ENCODE results near the gene FAM89B. TPM values are rescaled to one million over a fixed set of nuclear protein-coding genes. Genes with fewer than 3 reads are reported as not detected.

FAM89B gene
- total RNA-seq, 2 experiments from 2014 or later, result 12.7 to 16.0 TPM

GRCh38 chr11:65576867-65577755 lies 4.8 kb downstream of the FAM89B start:
- H3K27ac Mint-ChIP-seq, result peak overlapping the region; percentile 87
- intact Hi-C loops (cut with micrococcal nuclease), result loop anchor here (5.0 kb wide), 1 partner anchor 35 kb away; no protein-coding TSS in a partner anchor
- ATAC-seq, result no peak
- ChIA-PET CTCF (interaction anchor here (0.8 to 4.6 kb wide), 8 partner anchors 10 to 135 kb away, joined by 3 to 84 read pairs (median 5); partner anchors contain the start of genes KAT5 and KCNK7), POLR2A (interaction anchor here (0.6 to 5.4 kb wide), 8 partner anchors 9 to 158 kb away, joined by 3 to 87 read pairs (median 4); partner anchors contain the start of gene KCNK7)
- H3K4me1 Mint-ChIP-seq (ENCODE audit: low read depth), result peaks cover 47% of the 10 kb centered on the region
- no peak for TF ChIP-seq CTCF (IDR thresholded peaks at IDR 0.05)
- no peaks in the 10 kb centered on the region for H3K27me3 Mint-ChIP-seq
- H3K9me3 Mint-ChIP-seq, result no peaks in the 10 kb centered on the region
- peak overlapping the region; percentile 90 for H3K4me3 Mint-ChIP-seq
- peak; percentile 61 for DNase-seq
- H3K36me3 Mint-ChIP-seq (ENCODE audit: low read depth), result peaks cover 33% of the 10 kb centered on the region

GRCh38 chr11:65577756-65578109 lies 5.4 kb downstream of the FAM89B start:
- Mint-ChIP-seq H3K27ac (no peak overlapping the region), H3K9me3 (no peaks in the 10 kb centered on the region), H3K27me3 (no peaks in the 10 kb centered on the region), H3K4me1 (ENCODE audit: low read depth) (peaks cover 44% of the 10 kb centered on the region), H3K36me3 (ENCODE audit: low read depth) (peaks cover 35% of the 10 kb centered on the region), H3K4me3 (peak overlapping the region; percentile 90)
- TF ChIP-seq CTCF (IDR thresholded peaks at IDR 0.05), result no peak
- ChIA-PET CTCF (interaction anchor here (0.8 to 4.6 kb wide), 4 partner anchors 10 to 72 kb away, joined by 3 to 84 read pairs (median 10); partner anchors contain the start of gene KCNK7), POLR2A (interaction anchor here (1.4 to 5.4 kb wide), 4 partner anchors 10 to 159 kb away, joined by 3 to 87 read pairs (median 25); partner anchors contain the start of gene KCNK7)
- no peak for DNase-seq
- intact Hi-C loops (cut with micrococcal nuclease), result loop anchor here (5.0 kb wide), 1 partner anchor 35 kb away; no protein-coding TSS in a partner anchor
- ATAC-seq, result no peak

GRCh38 chr11:65578134-65578533 lies 5.8 kb downstream of the FAM89B start:
- ATAC-seq, result no peak
- intact Hi-C loops (cut with micrococcal nuclease), result loop anchor here (5.0 kb wide), 1 partner anchor 36 kb away; no protein-coding TSS in a partner anchor
- H3K36me3 Mint-ChIP-seq (ENCODE audit: low read depth), result peaks cover 34% of the 10 kb centered on the region

GRCh38 chr11:65578667-65579066 lies 6.3 kb downstream of the FAM89B start:
- intact Hi-C loops (cut with micrococcal nuclease), result loop anchor here (5.0 kb wide), 1 partner anchor 36 kb away; no protein-coding TSS in a partner anchor

More at GRCh38 chr11:65578134-65578533, 5.8 kb downstream of the FAM89B start:
- H3K4me3 Mint-ChIP-seq, result peak overlapping the region; percentile 90
- TF ChIP-seq CTCF (IDR thresholded peaks at IDR 0.05), result no peak
- POLR2A ChIA-PET, result interaction anchor here (3.3 to 5.4 kb wide), 3 partner anchors 10 to 37 kb away, joined by 11 to 87 read pairs (median 39); partner anchors contain the start of gene KCNK7
- peaks cover 42% of the 10 kb centered on the region for H3K4me1 Mint-ChIP-seq (ENCODE audit: low read depth)
- DNase-seq, result no peak
- no peaks in the 10 kb centered on the region for H3K27me3 Mint-ChIP-seq
- peak overlapping the region; percentile 43 for H3K27ac Mint-ChIP-seq
- CTCF ChIA-PET, result interaction anchor here (1.7 to 4.6 kb wide), 3 partner anchors 10 to 18 kb away, joined by 5 to 84 read pairs (median 14); partner anchors contain the start of gene KCNK7
- no peaks in the 10 kb centered on the region for H3K9me3 Mint-ChIP-seq

More at GRCh38 chr11:65578667-65579066, 6.3 kb downstream of the FAM89B start:
- CTCF ChIA-PET, result interaction anchor here (3.2 to 4.6 kb wide), 2 partner anchors 9 to 15 kb away, joined by 14 to 84 read pairs; no protein-coding TSS in a partner anchor
- DNase-seq (no peak), ATAC-seq (no peak)
- no peaks in the 10 kb centered on the region for H3K9me3 Mint-ChIP-seq
- no peaks in the 10 kb centered on the region for H3K27me3 Mint-ChIP-seq
- H3K4me1 Mint-ChIP-seq (ENCODE audit: low read depth), result peaks cover 41% of the 10 kb centered on the region
- H3K4me3 Mint-ChIP-seq, result peak overlapping the region; percentile 90
- peak overlapping the region; percentile 43 for H3K27ac Mint-ChIP-seq
- H3K36me3 Mint-ChIP-seq (ENCODE audit: low read depth), result peaks cover 33% of the 10 kb centered on the region
- POLR2A ChIA-PET, result interaction anchor here (5.4 kb wide), 2 partner anchors 9 to 15 kb away, joined by 39 to 87 read pairs; partner anchors contain the start of gene KCNK7
- TF ChIP-seq CTCF (IDR thresholded peaks at IDR 0.05), result no peak
